HG02642 (cell line): ENCODE measurements around the gene DNAJB8.

Experiments
- ATAC-seq: cut with Tn5 transposase; IDR thresholded peaks from one replicate; pipeline ENCODE4 v1.9.1; 2021; ENCODE audit warnings: mild to moderate bottlenecking; ENCODE audit not compliant: unreplicated experiment, poor library complexity

Gene DNAJB8

DNA sequence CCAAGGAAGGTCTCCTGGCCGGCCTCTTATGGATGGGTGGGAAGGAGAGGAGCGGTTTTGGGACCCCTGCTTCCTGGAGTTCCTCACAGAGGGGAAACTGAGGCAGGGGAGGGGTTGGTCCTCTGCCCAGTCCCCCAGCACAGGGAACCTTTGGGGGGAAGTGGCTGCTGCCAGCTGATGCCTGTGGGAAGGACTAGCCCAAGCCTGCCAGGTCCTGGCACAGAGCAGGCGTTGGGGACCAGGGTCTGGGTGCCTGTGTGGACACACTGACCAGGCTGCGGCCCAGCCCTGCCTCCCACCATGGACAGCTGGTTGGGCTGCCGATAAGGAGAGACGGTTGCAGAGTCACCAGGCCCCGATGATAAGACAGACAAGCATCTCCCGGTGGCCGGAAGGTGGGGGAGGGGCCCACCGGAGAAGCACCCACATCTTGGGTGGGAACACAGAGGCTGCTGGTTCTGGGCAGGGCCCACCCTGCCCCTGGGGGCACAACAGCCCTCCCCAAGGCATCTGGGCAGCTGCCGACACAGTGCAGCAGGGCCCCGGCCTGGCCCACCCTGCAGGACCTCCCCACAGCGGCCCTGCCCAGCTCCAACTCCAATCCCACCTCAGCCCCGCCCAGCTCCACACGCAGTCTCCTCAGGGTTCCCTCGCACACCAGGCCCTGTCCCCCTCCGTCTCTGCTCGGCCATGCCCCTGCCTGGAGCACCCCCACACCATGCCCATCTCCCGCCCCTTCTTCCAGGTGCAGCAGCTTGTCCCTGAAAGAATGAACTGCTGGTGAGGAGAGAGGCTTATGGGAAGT lies 50.7 kb downstream of the DNAJB8 start:
- no peak for ATAC-seq

DNA sequence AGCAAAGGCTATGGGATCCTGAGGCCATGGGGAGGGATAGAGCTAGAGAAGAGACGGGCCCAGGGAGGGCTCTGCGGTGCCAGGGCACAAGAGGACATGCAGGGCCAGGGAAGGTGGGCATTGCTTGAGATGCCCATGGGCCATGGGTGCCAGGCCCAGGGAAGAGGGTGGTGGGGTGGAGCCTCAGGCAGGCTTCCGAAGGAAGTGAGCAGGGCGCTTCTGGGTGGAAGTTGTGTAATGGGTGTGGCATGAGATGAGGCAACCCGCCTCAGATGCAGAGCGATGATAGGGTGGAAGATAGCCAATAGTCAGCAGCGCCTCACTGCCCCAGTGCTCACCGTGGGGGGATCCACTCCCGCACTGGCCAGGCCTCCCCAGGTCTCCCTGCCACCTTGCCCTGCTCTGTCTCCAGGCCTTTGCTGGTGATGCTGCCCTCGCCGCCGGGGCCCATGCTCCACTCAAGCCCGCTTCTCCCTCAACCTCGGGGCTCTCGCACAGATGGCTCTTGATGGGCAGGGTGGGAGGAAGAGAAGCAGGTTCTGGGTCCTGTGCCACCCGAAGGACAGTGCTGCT lies 51.4 kb downstream of the DNAJB8 start:
- ATAC-seq, result no peak

DNA sequence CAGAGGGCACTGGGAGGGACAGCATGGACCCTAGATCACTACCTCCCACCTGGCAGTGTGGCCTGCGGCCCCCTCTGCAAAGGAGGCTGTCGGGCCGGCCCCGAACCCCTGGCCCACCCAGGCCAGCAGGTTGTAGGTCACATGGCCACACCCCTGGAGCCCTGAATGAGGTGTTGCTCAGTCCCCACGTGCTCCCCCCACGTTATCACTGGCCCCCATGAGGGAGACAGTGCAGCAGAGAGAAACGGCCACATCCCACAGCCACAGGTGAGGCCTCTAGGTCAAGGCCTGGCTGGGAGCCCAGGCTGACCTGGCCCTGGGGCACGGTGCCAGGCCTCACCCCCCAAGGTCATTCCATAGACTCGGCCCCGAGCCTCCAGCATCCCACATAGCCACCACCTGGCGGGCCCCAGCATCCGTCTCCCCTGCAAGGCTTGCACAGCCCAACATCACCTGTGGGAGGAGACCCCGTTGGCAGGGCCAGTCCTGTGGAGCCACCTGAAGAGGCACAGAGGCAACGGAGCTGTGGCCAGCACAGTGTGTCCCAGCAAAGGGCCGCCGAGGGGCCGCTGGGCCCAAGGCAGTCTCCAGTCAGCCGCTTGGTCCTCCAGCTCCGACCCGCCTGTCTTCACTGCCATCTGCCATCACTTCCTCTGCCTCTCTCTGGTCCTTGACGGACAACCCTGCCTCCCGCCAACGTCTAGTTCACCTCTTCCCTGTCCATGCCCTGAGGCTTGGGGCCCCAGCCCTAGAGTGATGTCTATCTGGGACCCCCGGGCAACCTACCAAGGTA lies 53.1 kb downstream of the DNAJB8 start:
- no peak for ATAC-seq

DNA sequence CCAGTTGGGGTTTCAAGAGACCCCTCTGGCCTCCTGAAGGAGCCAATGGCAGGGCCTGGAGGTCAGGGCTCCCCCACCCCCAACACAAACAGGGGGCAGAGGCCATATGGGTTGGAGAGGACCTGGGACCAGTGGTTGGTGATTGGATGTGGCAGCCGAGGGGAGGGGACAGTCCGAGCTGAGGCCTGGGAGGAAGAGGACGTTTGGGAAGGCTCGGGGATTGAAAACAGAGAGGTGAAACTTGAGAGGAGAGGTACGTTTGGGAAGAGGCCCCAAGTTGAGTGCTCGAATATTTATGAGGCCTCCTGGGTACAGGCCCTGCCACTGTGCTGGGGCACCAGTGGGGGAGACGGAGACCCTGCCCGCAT lies 53.7 kb downstream of the DNAJB8 start:
- no peak for ATAC-seq
